SK-N-SH treated with all-trans-retinoic acid at 6 μM for 48 hours (cell line): ENCODE data around the gene CDH24.

Source experiments
- ATAC-seq: fragments of 200-7000 bp; cut with Tn5 transposase; 3 replicates; pipeline ENCODE4 v1.9.1; 2020; ENCODE audit warnings: mild to moderate bottlenecking, moderate library complexity
- ARNTL ChIP-seq: fragments of 450-650 bp; formaldehyde crosslinking; IDR thresholded peaks from 2 replicates; pipeline ENCODE4 v1.5.0; 2020; ENCODE audit warnings: low read depth, mild to moderate bottlenecking, moderate library complexity, borderline replicate concordance
- BACH2 ChIP-seq: fragments of 250-450 bp; sonication (Bioruptor Pico); IDR thresholded peaks from 2 replicates; pipeline ENCODE4 v1.9.0; 2021; ENCODE audit warnings: mild to moderate bottlenecking, borderline replicate concordance
- CSDC2 ChIP-seq: fragments of 250-450 bp; sonication (Bioruptor Pico); IDR thresholded peaks from 2 replicates; pipeline ENCODE4 v1.5.0; 2020; ENCODE audit warnings: mild to moderate bottlenecking, moderate library complexity
- CSRNP3 ChIP-seq: fragments of 250-450 bp; sonication (Bioruptor Pico); IDR thresholded peaks from 2 replicates; pipeline ENCODE4 v1.5.1; 2021; ENCODE audit warnings: mild to moderate bottlenecking, moderate library complexity
- ESRRG ChIP-seq: fragments of 250-450 bp; sonication (Bioruptor Pico); IDR thresholded peaks from 2 replicates; pipeline ENCODE4 v1.6.1; 2021; ENCODE audit warnings: mild to moderate bottlenecking
- GLIS3 ChIP-seq: fragments of 250-450 bp; sonication (Bioruptor Pico); IDR thresholded peaks from 2 replicates; pipeline ENCODE4 v1.5.0; 2020; ENCODE audit warnings: mild to moderate bottlenecking, moderate library complexity
- OSR1 ChIP-seq: fragments of 250-450 bp; sonication (Bioruptor Pico); IDR thresholded peaks from 2 replicates; pipeline ENCODE4 v1.8.0; 2022; ENCODE audit warnings: moderate library complexity, mild to moderate bottlenecking, inconsistent platforms
- PATZ1 ChIP-seq: fragments of 250-450 bp; sonication (Bioruptor Pico); IDR thresholded peaks from 2 replicates; pipeline ENCODE4 v1.8.0; 2020; ENCODE audit warnings: mild to moderate bottlenecking, moderate library complexity, borderline replicate concordance
- PPARA ChIP-seq: fragments of 250-450 bp; sonication (Bioruptor Pico); IDR thresholded peaks from 2 replicates; pipeline ENCODE4 v1.5.0; 2020; ENCODE audit warnings: mild to moderate bottlenecking, borderline replicate concordance
- RARB ChIP-seq: fragments of 250-450 bp; sonication (Bioruptor Pico); IDR thresholded peaks from 2 replicates; pipeline ENCODE4 v1.8.0; 2021; ENCODE audit warnings: mild to moderate bottlenecking, moderate library complexity
- SNAI2 ChIP-seq: fragments of 250-450 bp; sonication (Bioruptor Pico); IDR thresholded peaks from 2 replicates; pipeline ENCODE4 v1.5.0; 2020; ENCODE audit warnings: mild to moderate bottlenecking, moderate library complexity
- TCF4 ChIP-seq: fragments of 250-450 bp; sonication (Bioruptor Pico); IDR thresholded peaks from 2 replicates; pipeline ENCODE4 v1.8.0; 2021; ENCODE audit warnings: mild to moderate bottlenecking, moderate library complexity, borderline replicate concordance
- TOX ChIP-seq: fragments of 250-450 bp; sonication (Bioruptor Pico); IDR thresholded peaks from 2 replicates; pipeline ENCODE4 v1.8.0; 2021; ENCODE audit warnings: mild to moderate bottlenecking, moderate library complexity, borderline replicate concordance
- ZC3H10 ChIP-seq: fragments of 250-450 bp; sonication (Bioruptor Pico); IDR thresholded peaks from 2 replicates; pipeline ENCODE4 v1.5.1; 2021; ENCODE audit warnings: mild to moderate bottlenecking, moderate library complexity
- ZFP3 ChIP-seq: fragments of 250-450 bp; sonication (Bioruptor Pico); IDR thresholded peaks from 2 replicates; pipeline ENCODE4 v1.5.0; 2020; ENCODE audit warnings: mild to moderate bottlenecking, moderate library complexity
- ZFP30 ChIP-seq: fragments of 450-650 bp; formaldehyde crosslinking; IDR thresholded peaks from 2 replicates; pipeline ENCODE4 v1.5.0; 2022; ENCODE audit warnings: mild to moderate bottlenecking, moderate library complexity
- ZNF565 ChIP-seq: fragments of 450-650 bp; formaldehyde crosslinking; conservative IDR thresholded peaks from 2 replicates; pipeline ENCODE4 v1.5.0; 2020; ENCODE audit warnings: low read depth, mild to moderate bottlenecking, moderate library complexity
- ZNF8 ChIP-seq: fragments of 450-650 bp; formaldehyde crosslinking; IDR thresholded peaks from 2 replicates; pipeline ENCODE4 v1.5.0; 2020; ENCODE audit warnings: mild to moderate bottlenecking, moderate library complexity
- TF ChIP-seq, protein P1 (sequence below): fragments of 250-450 bp; sonication (Bioruptor Pico); IDR thresholded peaks from 2 replicates; pipeline ENCODE4 v1.5.1; 2020; ENCODE audit warnings: low read depth, mild to moderate bottlenecking, moderate library complexity
- TF ChIP-seq, protein P2 (sequence below): fragments of 250-450 bp; sonication (Bioruptor Pico); IDR thresholded peaks from 2 replicates; pipeline ENCODE4 v1.8.0; 2021; ENCODE audit warnings: low read depth, mild to moderate bottlenecking, moderate library complexity, borderline replicate concordance

Gene CDH24

DNA sequence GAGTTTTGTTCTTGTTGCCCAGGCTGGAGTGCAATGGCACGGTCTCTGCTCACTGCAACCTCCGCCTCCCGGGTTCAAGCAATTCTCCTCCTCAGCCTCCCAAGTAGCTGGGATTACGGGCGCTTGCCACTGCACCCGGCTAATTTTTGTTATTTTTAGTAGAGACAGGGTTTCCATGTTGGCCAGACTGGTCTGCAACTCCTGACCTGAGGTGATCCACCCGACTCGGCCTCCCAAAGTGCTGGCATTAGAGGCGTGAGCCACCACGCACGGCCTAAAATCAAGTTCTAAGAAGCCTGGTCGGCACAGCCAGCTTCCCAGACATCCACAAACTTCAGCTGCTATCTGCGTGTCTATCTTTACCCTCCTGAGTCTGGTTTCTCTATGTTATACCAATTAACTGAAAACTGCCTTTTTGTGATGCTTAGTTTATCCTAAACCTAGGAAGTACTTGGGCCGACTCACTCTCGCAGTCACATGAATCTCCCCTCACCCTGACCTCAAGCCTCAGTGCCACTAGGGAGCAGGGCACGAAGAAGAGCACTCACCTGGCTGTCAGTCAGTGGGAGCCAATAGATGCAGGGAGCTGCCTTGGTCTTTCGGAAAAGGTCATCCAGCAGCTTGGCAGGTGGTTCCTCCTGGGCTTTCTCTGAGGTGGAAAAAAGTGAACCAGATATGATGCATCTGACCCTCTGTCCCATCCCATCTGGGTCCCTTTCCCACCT is 3.4 kb upstream of the CDH24 start (continued):
- TF ChIP-seq ARNTL (CRISPR knock-in tag) (no peak), BACH2 (CRISPR knock-in tag) (no peak), TOX (no peak), CSRNP3 (CRISPR knock-in tag) (no peak), SNAI2 (CRISPR knock-in tag) (no peak), ESRRG (CRISPR knock-in tag) (no peak), ZNF8 (CRISPR knock-in tag) (no peak), ZNF565 (CRISPR knock-in tag) (no peak), RARB (CRISPR knock-in tag) (no peak), OSR1 (no peak)
- TF ChIP-seq, protein P1, sequence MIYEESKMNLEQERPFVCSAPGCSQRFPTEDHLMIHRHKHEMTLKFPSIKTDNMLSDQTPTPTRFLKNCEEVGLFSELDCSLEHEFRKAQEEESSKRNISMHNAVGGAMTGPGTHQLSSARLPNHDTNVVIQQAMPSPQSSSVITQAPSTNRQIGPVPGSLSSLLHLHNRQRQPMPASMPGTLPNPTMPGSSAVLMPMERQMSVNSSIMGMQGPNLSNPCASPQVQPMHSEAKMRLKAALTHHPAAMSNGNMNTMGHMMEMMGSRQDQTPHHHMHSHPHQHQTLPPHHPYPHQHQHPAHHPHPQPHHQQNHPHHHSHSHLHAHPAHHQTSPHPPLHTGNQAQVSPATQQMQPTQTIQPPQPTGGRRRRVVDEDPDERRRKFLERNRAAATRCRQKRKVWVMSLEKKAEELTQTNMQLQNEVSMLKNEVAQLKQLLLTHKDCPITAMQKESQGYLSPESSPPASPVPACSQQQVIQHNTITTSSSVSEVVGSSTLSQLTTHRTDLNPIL (CRISPR knock-in tag): no peak

DNA sequence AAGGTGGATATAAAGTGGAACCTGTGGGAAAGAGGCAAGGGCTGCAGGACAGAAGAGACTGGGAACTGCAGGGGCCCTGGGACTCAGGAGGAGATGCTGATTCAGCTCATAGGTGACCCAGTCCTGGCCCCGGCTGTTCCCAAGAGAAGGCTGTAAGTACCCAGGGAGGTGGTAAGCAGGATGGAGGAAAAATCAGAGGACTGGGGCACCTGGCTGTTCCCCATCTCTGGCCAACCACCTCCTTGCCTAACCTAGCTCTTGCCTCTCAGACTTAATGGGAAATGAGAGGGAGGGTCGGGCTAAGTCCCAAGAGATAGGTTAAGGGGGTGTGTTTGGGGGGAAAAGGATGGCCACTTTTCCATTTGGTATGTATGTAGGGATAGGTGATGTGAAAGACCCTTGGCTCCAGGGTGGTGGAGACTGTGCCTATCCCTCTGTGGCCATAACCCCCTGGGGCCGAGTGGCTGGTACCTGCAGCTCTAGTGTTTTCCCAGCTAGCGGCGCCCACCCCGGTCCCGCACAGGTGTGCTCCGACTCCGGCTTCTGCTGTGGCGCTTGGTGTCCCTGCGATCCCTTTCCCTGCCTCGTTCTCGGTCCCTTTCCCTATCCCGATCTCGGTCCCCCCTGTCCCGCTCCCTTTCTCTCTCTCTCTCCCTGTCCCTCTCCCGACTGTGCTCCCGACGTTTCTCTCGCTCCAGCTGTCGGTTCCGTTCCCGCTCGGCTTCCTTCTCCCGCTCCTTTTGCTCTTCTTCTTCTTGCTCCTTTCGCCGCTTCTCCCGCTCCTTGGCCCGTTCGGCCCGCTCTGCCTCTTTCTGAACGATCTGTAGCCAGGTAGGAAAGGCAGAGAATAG is 1.6 kb upstream of the CDH24 start:
- TF ChIP-seq ZFP3: no peak
- no peak for TF ChIP-seq CSRNP3 (CRISPR knock-in tag)
- TF ChIP-seq ZNF565 (CRISPR knock-in tag): no peak
- TF ChIP-seq ESRRG (CRISPR knock-in tag): no peak
- TF ChIP-seq SNAI2 (CRISPR knock-in tag): no peak
- TF ChIP-seq TCF4: no peak
- TF ChIP-seq RARB (CRISPR knock-in tag): no peak
- TF ChIP-seq PPARA (CRISPR knock-in tag): no peak
- TF ChIP-seq GLIS3: no peak
- no peak for TF ChIP-seq TOX
- no peak for TF ChIP-seq ZNF8 (CRISPR knock-in tag)
- TF ChIP-seq OSR1: no peak
- no peak for TF ChIP-seq ZC3H10 (CRISPR knock-in tag)
- TF ChIP-seq CSDC2 (CRISPR knock-in tag): no peak
- TF ChIP-seq PATZ1 (CRISPR knock-in tag): no peak
- no peak for TF ChIP-seq ZFP30
- TF ChIP-seq, protein P2, sequence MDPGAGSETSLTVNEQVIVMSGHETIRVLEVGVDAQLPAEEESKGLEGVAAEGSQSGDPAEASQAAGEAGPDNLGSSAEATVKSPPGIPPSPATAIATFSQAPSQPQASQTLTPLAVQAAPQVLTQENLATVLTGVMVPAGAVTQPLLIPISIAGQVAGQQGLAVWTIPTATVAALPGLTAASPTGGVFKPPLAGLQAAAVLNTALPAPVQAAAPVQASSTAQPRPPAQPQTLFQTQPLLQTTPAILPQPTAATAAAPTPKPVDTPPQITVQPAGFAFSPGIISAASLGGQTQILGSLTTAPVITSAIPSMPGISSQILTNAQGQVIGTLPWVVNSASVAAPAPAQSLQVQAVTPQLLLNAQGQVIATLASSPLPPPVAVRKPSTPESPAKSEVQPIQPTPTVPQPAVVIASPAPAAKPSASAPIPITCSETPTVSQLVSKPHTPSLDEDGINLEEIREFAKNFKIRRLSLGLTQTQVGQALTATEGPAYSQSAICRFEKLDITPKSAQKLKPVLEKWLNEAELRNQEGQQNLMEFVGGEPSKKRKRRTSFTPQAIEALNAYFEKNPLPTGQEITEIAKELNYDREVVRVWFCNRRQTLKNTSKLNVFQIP (CRISPR knock-in tag): no peak
- ATAC-seq: no peak
